IgD-negative memory B cell (primary cell): Measurements from ENCODE around the gene GMCL1. TPM values are rescaled to one million over a fixed set of nuclear protein-coding genes. Genes with fewer than 3 reads are reported as not detected.
"Not testable (repeated sequence)": the region's sequence is repeated elsewhere in the genome, so short reads cannot be mapped to it uniquely, and the experiment has no call there.

Source experiments
- H3K27ac Mint-ChIP-seq, 3 donors: one replicate each; pipeline ENCODE4 v1.8.0; 2020 to 2022; ENCODE audit warnings: mild to moderate bottlenecking in 3 of 3, mixed read lengths in 3 of 3, moderate library complexity in 1 of 3
- H3K27me3 Mint-ChIP-seq: one replicate; pipeline ENCODE4 v1.8.0; 2021; ENCODE audit warnings: mixed read lengths
- H3K36me3 Mint-ChIP-seq: one replicate; pipeline ENCODE4 v1.8.0; 2020; ENCODE audit warnings: mild to moderate bottlenecking, mixed read lengths
- H3K4me1 Mint-ChIP-seq, 3 donors: one replicate each; pipeline ENCODE4 v1.8.0; 2020 to 2022; ENCODE audit warnings: mixed read lengths in 3 of 3, mild to moderate bottlenecking in 1 of 3
- H3K4me3 Mint-ChIP-seq, 4 donors: one replicate each; pipeline ENCODE4 v1.8.0; 2020 to 2022; ENCODE audit warnings: mild to moderate bottlenecking in 4 of 4, mixed read lengths in 4 of 4, moderate library complexity in 3 of 4
- H3K9me3 Mint-ChIP-seq, 3 donors: one replicate each; pipeline ENCODE4 v1.8.0; 2020 to 2021; ENCODE audit warnings: mixed read lengths in 3 of 3, mild to moderate bottlenecking in 1 of 3
- polyA plus RNA-seq: library from polyadenylated mRNA; unstranded; fragments of 300-500 nt; fragmentation: Illumina TruSeq; gene quantifications from one replicate; pipeline ENCODE4 v1.2.3, GENCODE V29; 2021

GMCL1 gene
- polyA plus RNA-seq, 1 donor from 2014 or later = 25.7 TPM

DNA sequence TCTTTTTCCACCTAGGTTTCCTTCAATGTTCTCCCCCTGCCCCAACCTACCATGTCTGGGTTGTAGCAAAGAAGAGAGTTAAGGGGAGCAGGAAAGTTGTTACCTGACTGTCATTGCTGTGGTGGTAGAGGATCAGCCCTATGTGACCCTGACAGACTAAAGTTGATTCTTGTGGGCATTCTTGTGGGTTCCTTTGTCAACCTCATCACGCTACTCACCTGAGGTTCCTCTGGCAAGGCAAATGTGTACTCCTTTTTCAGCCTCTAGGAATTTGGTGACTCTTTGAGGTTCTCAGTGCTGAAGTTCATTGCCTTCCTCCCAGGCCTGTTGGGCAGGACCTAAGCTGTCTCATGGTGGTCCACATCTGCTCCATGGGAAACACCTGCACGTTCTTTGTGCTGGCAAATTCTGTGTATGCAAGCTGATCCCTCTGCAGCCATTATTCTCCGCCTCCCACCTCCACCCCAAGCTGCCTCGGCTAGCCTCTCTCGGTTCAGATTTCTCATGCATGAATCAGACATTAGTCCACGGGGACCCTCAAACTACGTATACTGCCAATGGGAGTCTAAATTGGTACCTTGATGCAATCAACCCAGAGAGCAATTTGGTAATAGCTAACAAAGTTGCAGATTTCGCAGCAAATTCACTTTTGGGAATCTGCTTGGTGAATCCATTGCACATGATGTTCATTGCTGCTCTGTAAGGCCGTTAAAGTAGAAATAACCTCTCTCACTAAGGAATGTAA lies 1.5 kb upstream of the GMCL1 start:
- H3K4me3 Mint-ChIP-seq = peak overlapping the region in 3 of 4 donors; percentile 90 to 98 (median 95)
- H3K27ac Mint-ChIP-seq = peak overlapping the region in 2 of 3 donors; percentile 77
- H3K36me3 Mint-ChIP-seq = no peaks in the 10 kb centered on the region
- H3K27me3 Mint-ChIP-seq = no peaks in the 10 kb centered on the region
- H3K9me3 Mint-ChIP-seq = no peaks in the 10 kb centered on the region
- peaks cover 11 to 14% (median 14%) of the 10 kb centered on the region in 3 donors for H3K4me1 Mint-ChIP-seq

DNA sequence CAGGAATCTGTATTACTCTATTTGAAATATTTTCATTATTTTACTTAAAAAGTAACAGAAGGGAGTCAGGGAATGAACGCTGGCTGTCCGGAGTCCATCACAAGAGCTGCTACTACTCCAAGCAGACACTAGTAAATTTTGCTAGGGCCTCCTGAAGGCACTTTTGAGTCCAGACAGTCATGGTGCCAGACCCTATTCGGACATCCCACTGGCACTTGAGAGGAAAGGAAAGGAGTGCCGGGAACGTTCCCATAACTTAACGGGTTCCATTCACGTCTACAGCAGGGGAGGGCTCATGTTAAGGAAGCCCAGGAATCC lies 563 bp upstream of the GMCL1 start:
- peak overlapping the region; percentile 90 to 98 (median 92) for H3K4me3 Mint-ChIP-seq
- no peaks in the 10 kb centered on the region for H3K27me3 Mint-ChIP-seq
- no peaks in the 10 kb centered on the region for H3K36me3 Mint-ChIP-seq
- H3K9me3 Mint-ChIP-seq = no peaks in the 10 kb centered on the region
- peaks cover 15 to 18% (median 15%) of the 10 kb centered on the region in 3 donors for H3K4me1 Mint-ChIP-seq
- H3K27ac Mint-ChIP-seq = peak overlapping the region; percentile 77 to 96 (median 95)

DNA sequence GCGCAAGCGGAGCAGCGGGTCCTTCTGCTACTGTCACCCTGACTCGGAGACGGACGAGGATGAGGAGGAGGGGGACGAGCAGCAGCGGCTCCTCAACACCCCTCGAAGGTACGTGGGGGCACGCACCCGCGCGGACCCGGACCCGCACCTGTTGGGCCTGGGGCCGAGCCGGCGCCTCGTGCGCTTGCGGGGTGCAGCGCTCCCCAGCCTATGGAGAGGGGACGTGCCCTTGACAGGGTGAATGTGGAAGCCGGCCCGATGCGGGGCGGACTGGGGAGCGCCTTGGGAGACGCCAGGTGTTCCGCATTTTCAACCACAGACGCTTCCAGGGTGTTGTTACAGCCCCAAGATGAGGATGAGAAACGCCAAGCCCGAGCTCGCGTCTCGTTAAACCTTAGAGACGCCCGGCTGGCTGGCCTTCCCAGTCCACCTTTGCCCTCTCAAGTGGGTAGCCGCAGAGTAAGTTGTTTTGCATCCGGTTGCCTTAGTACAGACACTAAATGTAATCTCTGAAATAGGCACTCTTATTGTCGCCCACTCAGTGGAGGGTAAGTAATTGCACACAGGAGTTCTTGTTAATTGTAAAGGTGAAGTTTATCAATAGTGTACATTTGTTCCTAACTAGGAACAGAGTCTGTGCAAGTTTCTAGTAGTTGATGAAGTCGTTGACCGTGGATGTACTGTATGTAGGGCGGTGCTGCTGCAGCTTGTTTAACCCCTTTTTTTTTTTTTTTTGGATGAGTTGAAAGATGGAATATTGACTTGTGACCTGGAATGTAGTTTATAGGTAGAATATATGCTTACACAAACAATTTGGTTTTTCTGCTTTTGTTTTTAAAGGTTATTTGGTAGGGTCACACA lies 815 bp downstream of the GMCL1 start:
- Mint-ChIP-seq H3K4me3 (peak overlapping the region; percentile 90 to 98 (median 92)), H3K27ac (peak overlapping the region; percentile 77 to 96 (median 95)), H3K4me1 (peaks cover 20 to 29% (median 24%) of the 10 kb centered on the region in 3 donors), H3K9me3 (no peaks in the 10 kb centered on the region), H3K27me3 (no peaks in the 10 kb centered on the region), H3K36me3 (peaks cover 3% of the 10 kb centered on the region)

DNA sequence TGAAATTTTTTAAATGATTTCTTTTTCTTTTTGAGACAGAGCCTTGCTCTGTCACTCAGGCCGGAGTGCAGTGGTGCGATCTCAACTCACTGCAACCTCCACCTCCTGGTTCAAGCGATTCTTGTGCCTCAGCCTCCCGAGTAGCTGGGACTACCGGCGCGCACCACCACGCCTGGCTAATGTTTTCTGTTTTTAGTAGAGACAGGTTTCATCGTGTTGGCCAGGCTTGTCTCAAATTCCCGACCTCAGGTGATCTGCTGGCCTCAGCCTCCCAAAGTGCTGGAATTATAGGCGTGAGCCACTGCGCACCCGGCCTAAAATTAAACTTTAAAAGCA lies 1.4 kb downstream of the GMCL1 start:
- H3K4me1 Mint-ChIP-seq = peaks cover 25 to 34% (median 29%) of the 10 kb centered on the region in 3 donors
- H3K9me3 Mint-ChIP-seq, H3K36me3 Mint-ChIP-seq, H3K27me3 Mint-ChIP-seq: not testable (repeated sequence)
- peak overlapping the region; percentile 90 to 98 (median 92) for H3K4me3 Mint-ChIP-seq
- peak overlapping the region in 2 of 3 donors; percentile 44 to 59 for H3K27ac Mint-ChIP-seq

DNA sequence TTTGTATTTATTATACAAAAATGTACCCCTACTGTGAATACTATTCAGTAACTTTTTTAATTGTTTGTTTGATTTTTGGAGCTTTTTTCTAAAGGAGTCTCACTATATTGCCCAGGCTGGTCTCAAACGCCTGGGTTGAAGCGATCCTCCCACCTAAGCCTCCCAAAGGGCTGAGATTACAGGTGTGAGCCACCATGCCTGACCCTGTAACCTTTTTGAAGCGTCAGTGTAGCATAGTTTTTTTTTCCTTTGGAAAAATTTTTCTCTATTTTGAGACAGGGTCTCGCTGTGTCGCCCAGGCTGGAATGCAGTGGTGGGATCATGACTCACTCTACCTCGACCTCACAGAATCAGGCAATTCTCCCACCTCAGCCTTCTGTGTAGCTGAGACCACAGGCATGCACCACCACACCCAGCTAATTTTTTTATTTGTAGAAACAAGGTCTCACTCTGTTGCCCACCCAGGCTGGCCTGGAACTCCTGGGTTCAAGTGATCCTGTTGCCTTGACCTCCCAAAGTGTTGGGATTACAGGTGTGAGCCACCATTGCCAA lies 2.0 kb downstream of the GMCL1 start:
- H3K9me3 Mint-ChIP-seq = no peaks in the 10 kb centered on the region
- peaks cover 28 to 39% (median 34%) of the 10 kb centered on the region in 3 donors for H3K4me1 Mint-ChIP-seq
- peak overlapping the region in 3 of 4 donors; percentile 73 to 98 (median 90) for H3K4me3 Mint-ChIP-seq
- H3K36me3 Mint-ChIP-seq = peaks cover 3% of the 10 kb centered on the region
- peak overlapping the region in 1 of 3 donors; percentile 59 for H3K27ac Mint-ChIP-seq
- H3K27me3 Mint-ChIP-seq = no peaks in the 10 kb centered on the region

DNA sequence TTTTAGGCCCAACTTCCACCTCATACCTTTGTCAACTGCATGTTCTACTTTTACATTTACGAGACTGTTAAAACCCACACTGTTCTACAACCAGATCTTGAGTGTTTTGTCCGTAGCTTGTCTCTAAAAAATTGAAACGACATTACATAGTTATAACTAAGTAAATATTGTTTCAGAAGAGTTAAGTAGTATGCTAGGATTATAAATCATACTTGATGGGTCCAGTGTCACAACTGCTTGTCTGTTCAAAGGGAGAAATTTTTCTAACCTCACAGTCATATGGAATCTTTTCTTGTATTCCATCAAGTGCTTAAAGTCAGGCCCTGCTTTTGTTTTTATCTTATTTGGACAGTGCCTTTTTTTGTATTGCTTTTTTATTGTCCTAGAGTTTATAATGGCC lies 4.3 kb downstream of the GMCL1 start:
- H3K4me1 Mint-ChIP-seq = peaks cover 31 to 35% (median 34%) of the 10 kb centered on the region in 3 donors

DNA sequence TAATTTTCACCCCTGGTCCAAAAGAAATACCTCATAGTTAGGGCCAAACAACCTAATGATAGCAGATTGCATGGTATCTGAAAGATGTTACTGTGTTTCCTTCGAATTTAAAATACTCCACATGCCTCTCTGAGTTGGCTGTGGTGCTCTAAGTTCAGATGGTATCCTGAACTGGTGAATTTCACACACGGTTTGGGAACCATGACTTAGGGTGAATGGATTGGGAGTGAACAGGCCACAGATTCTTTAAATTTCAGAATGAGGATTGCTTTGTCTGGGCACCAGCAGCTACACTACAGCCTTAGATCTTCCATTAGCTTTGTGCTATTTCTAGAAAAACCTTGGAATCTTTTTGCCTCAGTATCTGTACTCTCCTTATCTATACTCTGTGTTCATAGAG lies 6.2 kb downstream of the GMCL1 start:
- Mint-ChIP-seq H3K4me1 (peaks cover 26 to 29% (median 29%) of the 10 kb centered on the region in 3 donors), H3K27ac (no peak overlapping the region), H3K27me3 (no peaks in the 10 kb centered on the region), H3K9me3 (no peaks in the 10 kb centered on the region), H3K4me3 (peak overlapping the region in 1 of 4 donors; percentile 18), H3K36me3 (peaks cover 3% of the 10 kb centered on the region)

More for the DNA sequence above, 4.3 kb downstream of the GMCL1 start:
- no peaks in the 10 kb centered on the region for H3K27me3 Mint-ChIP-seq
- H3K9me3 Mint-ChIP-seq = no peaks in the 10 kb centered on the region
- peaks cover 3% of the 10 kb centered on the region for H3K36me3 Mint-ChIP-seq
- no peak overlapping the region for H3K27ac Mint-ChIP-seq
- peak overlapping the region in 1 of 4 donors; percentile 34 for H3K4me3 Mint-ChIP-seq

DNA sequence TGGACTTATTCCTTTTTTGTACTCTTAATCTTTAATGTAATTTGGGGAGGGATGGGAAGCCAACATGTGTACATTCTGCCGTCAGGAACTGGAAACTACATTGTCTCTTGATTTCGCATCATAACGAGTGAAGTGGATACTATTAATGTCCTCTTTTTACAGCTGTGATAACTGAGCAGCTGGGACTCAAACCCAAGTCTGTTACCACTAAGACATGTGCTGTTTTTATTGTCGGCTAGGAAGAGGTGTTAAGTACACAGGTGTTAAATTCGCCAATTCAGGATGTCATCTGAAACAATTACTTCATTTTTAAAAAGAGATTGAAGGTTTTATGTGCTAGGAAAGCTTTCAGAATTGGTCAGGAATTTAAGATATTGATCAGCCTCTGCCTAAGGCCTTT lies 6.9 kb downstream of the GMCL1 start:
- H3K4me3 Mint-ChIP-seq = peak overlapping the region in 1 of 4 donors; percentile 18
- no peaks in the 10 kb centered on the region for H3K27me3 Mint-ChIP-seq
- H3K36me3 Mint-ChIP-seq = peaks cover 3% of the 10 kb centered on the region
- peaks cover 21 to 29% (median 28%) of the 10 kb centered on the region in 3 donors for H3K4me1 Mint-ChIP-seq
- no peaks in the 10 kb centered on the region for H3K9me3 Mint-ChIP-seq
- H3K27ac Mint-ChIP-seq = no peak overlapping the region

DNA sequence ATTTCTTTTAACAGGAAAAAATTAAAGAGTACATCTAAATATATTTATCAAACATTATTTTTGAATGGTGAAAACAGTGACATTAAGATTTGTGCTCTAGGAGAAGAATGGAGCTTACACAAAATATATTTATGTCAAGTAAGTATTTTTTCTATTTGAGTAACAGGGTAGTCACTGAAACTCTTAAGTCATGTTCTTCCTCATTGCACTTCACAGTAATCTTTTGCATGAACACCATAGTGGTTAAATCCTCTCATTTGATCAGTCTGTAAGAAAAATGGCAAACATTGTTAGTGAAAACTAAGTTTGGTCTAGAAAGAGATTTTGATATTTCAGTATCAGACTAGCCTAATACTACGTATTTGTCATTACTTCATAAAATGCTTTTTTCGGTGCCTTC lies 8.1 kb downstream of the GMCL1 start:
- Mint-ChIP-seq H3K4me1 (peaks cover 18 to 29% (median 25%) of the 10 kb centered on the region in 3 donors), H3K27me3 (no peaks in the 10 kb centered on the region), H3K27ac (no peak overlapping the region), H3K9me3 (no peaks in the 10 kb centered on the region), H3K4me3 (no peak overlapping the region), H3K36me3 (peaks cover 3% of the 10 kb centered on the region)

DNA sequence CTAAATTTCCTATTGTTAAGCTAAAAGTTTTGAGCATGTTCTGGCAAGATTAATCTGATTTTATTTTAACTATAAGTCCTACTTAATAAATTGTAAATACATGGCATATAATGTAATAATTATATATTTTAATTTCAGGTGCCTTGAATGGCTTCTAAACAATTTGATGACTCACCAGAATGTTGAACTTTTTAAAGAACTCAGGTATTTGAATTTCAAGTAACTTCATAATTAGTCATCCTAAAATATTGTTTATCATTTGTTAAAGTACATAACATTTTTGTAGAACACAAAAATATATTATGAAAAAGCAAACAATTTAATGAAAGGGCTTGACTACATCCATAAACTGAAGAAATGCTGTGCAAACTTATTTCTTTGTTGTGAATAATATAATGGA lies 14.5 kb downstream of the GMCL1 start:
- peaks cover 1% of the 10 kb centered on the region for H3K36me3 Mint-ChIP-seq
- no peak overlapping the region for H3K4me3 Mint-ChIP-seq
- H3K4me1 Mint-ChIP-seq = no peaks in the 10 kb centered on the region
- H3K9me3 Mint-ChIP-seq = no peaks in the 10 kb centered on the region
- no peaks in the 10 kb centered on the region for H3K27me3 Mint-ChIP-seq
- no peak overlapping the region for H3K27ac Mint-ChIP-seq

DNA sequence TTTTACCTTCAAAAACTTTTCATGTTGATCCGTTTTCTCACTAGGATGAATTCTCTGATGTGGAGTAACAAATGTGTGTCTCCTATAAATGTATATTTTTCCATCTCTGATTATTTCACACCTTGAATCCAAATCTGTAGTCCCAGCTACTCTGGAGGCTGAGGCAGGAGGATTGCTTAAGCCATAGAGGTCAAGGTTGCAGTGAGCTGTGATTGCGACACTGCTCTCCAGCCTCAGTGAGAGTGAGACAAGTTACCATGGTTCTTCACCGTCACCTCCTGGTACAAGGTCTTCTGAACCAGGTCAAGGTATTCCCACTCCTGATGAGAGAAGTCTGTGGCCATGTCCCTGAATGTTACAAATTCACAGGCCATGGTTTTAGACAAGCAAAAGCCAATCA lies 15.1 kb downstream of the GMCL1 start:
- Mint-ChIP-seq H3K36me3 (peaks cover 1% of the 10 kb centered on the region), H3K9me3 (no peaks in the 10 kb centered on the region), H3K4me1 (no peaks in the 10 kb centered on the region), H3K27me3 (no peaks in the 10 kb centered on the region), H3K27ac (no peak overlapping the region), H3K4me3 (no peak overlapping the region)

DNA sequence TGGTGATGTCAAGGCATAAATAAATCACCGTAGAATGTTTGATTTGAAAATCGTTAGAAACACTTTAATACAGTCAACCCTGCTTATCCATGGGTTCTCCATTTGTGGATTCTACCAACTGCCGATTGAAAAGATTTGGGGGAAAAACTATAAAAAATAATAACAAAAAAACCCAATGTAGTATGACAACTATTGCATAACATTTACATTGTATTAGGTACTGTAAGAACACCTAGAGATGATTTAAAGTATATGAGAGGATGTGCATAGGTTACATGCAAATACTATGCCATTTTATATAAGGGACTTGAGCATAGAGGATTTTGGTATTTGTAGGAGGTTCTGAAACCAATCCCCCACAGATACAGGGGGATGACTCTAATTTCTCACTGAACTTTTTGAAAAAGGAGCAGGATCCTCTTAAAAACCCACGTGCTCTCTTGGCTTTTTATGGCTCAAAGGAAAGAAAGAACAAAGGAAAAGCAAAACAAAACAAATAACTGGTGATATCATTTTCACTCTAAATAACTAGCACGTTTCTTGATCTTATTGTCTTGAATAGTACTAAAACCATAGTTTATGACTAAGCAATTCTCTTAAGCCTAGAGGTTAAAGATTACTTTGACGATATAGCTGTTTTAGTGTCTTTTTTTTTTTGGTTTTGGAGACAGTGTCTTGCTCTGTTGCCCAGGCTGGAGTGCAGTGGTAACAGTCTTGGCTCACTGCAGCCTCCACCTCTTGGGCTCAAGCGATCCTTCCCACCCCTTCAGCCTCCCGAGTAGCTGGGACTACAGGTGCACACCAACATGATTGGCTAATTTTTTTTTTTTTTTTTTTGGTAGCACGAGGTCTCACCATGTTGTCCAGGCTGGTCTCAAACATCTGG lies 17.0 kb downstream of the GMCL1 start:
- H3K27me3 Mint-ChIP-seq = no peaks in the 10 kb centered on the region
- H3K27ac Mint-ChIP-seq = no peak overlapping the region
- H3K4me3 Mint-ChIP-seq = no peak overlapping the region
- peaks cover 4% of the 10 kb centered on the region for H3K36me3 Mint-ChIP-seq
- no peaks in the 10 kb centered on the region for H3K9me3 Mint-ChIP-seq
- no peaks in the 10 kb centered on the region for H3K4me1 Mint-ChIP-seq

DNA sequence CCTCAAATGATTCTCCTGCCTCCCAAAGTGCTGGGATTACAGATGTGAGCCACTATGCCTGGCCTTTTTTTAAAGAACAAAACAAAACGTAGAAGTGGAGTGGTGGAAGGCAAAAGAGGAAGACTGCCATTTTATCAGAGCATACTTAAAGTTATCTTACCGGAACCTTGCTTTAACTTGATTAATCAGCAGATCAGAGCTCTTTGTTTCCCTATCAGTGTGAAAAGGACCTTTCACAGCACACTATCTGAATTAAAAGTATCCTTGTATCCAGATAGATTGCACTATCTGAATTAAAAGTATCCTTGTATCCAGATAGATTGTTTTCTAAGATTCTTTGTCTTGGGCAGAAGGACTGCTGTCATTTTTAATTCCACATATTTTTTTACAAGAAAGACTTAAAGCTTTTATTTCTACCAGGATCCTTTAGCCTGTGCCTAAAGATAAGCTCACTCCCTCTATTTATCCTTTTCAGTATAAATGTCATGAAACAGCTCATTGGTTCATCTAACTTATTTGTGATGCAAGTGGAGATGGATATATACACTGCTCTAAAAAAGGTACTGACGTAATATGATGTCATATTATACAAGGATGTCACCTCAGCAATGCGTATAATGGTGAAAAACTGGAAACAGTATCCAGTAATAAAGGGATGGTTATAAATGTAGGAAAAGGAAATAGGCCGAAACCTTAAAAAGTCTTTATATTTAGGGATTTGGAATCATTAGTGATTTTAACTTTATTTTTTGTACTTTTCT lies 17.8 kb downstream of the GMCL1 start:
- H3K36me3 Mint-ChIP-seq = peaks cover 4% of the 10 kb centered on the region
- H3K4me1 Mint-ChIP-seq = no peaks in the 10 kb centered on the region
- H3K27me3 Mint-ChIP-seq = no peaks in the 10 kb centered on the region
- no peaks in the 10 kb centered on the region for H3K9me3 Mint-ChIP-seq
- no peak overlapping the region for H3K4me3 Mint-ChIP-seq
- H3K27ac Mint-ChIP-seq = no peak overlapping the region

DNA sequence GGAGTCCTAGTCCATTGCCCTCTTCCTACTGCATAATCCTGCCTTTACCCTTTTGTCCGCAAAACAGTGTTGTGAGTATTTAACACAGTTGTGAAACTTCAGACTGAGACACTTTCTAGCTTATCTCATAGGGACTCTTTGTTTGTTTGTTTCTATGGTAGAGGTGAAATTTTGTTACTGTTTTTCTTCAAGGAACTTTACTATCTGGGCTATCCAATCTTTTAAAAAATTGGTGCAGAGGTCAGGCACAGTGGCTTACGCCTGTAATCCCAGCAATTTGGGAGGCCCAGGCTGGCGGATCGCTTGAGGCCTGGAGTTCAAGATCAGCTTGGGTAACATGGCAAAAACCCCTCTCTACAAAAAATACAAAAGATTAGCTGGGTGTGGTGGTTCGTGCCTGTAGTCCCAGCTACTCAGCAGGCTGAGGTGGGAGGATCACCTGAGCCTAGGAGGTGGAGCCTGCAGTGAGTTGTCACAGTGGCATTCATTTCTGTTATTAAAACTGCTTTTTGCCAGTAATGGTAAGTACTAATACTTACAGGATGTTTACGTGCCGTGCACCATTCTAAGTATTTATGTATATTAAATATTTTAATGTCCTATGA lies 18.8 kb downstream of the GMCL1 start:
- H3K27me3 Mint-ChIP-seq = no peaks in the 10 kb centered on the region
- no peak overlapping the region for H3K27ac Mint-ChIP-seq
- no peaks in the 10 kb centered on the region for H3K9me3 Mint-ChIP-seq
- H3K4me3 Mint-ChIP-seq = no peak overlapping the region
- H3K4me1 Mint-ChIP-seq = no peaks in the 10 kb centered on the region
- H3K36me3 Mint-ChIP-seq = peaks cover 7% of the 10 kb centered on the region
